PC-3 (cell line): ENCODE data around the gene UBXN10. TPM values are rescaled to one million over a fixed set of nuclear protein-coding genes. Genes with fewer than 3 reads are reported as not detected.

Source experiments
- ATAC-seq: fragments of 200-7000 bp; cut with Tn5 transposase; 2 replicates; pipeline ENCODE4 v1.9.1; 2020; ENCODE audit warnings: mild to moderate bottlenecking, moderate library complexity
- BruUV-seq: library from RNA; stranded (reverse); fragments of 400-500 nt; replicated peaks from 2 replicates; lab custom pipeline; 2021; lab: Mats Ljungman, UMichigan
- CTCF ChIA-PET: fragments of 300-600 bp; sonication (Branson Sonifier 250); formaldehyde crosslinking; loops from one replicate; lab custom pipeline; 2022; ENCODE audit warnings: antibody characterized with exemption; lab: Charles Lee
- POLR2A ChIA-PET: fragments of 300-600 bp; sonication (Branson Sonifier 250); formaldehyde crosslinking; loops from one replicate; lab custom pipeline; 2022; ENCODE audit warnings: antibody characterized with exemption; ENCODE audit not compliant: unreplicated experiment; lab: Charles Lee
- DNase-seq: peaks from one replicate; pipeline ENCODE4 v3.0.0-alpha.2; 2015
- H2AFZ ChIP-seq: fragments of 300-600 bp; sonication (generic); 2 replicates; pipeline ENCODE4 v1.6.0; 2016; ENCODE audit warnings: antibody characterized with exemption, low read length
- H3F3A ChIP-seq: fragments of 300-600 bp; sonication (generic); one replicate; pipeline ENCODE4 v1.6.0; 2017; ENCODE audit warnings: antibody characterized with exemption, low read length, control low read depth, mild to moderate bottlenecking; ENCODE audit not compliant: unreplicated experiment
- H3K27ac ChIP-seq: fragments of 300-600 bp; sonication (generic); 2 replicates; pipeline ENCODE4 v1.5.1; 2016; ENCODE audit warnings: mild to moderate bottlenecking, low read length
- H3K27me3 ChIP-seq: fragments of 300-600 bp; sonication (generic); 2 replicates; pipeline ENCODE4 v1.6.1; 2016; ENCODE audit warnings: low read length, mixed read lengths
- H3K36me3 ChIP-seq: fragments of 300-600 bp; sonication (generic); 2 replicates; pipeline ENCODE4 v1.6.1; 2016; ENCODE audit warnings: low read depth, mixed run types, low read length, mixed read lengths
- H3K4me1 ChIP-seq: fragments of 300-600 bp; sonication (generic); 2 replicates; pipeline ENCODE4 v1.5.1; 2016; ENCODE audit warnings: low read length; ENCODE audit not compliant: insufficient read depth
- H3K4me2 ChIP-seq: fragments of 300-600 bp; sonication (generic); 2 replicates; pipeline ENCODE4 v1.6.0; 2016; ENCODE audit warnings: low read length
- H3K4me3 ChIP-seq: fragments of 300-600 bp; sonication (generic); 2 replicates; pipeline ENCODE4 v1.5.1; 2016; ENCODE audit warnings: mild to moderate bottlenecking, low read length, mixed read lengths
- H3K79me2 ChIP-seq: fragments of 300-600 bp; sonication (generic); 2 replicates; pipeline ENCODE4 v1.6.1; 2017; ENCODE audit warnings: low read length, mixed read lengths
- H3K9ac ChIP-seq: fragments of 300-600 bp; sonication (generic); 2 replicates; pipeline ENCODE4 v1.6.0; 2016; ENCODE audit warnings: mild to moderate bottlenecking, low read length
- H3K9me2 ChIP-seq: fragments of 300-600 bp; sonication (generic); replicated peaks from 2 replicates; pipeline ENCODE4 v1.6.1; 2016; ENCODE audit warnings: mixed run types, low read length, mixed read lengths
- H3K9me3 ChIP-seq: fragments of 300-600 bp; sonication (generic); 2 replicates; pipeline ENCODE4 v1.6.1; 2016; ENCODE audit warnings: low read length, mixed read lengths
- H4K20me1 ChIP-seq: fragments of 300-600 bp; sonication (generic); 2 replicates; pipeline ENCODE4 v1.6.1; 2016; ENCODE audit warnings: low read length, mixed read lengths
- EZH2 ChIP-seq: fragments of 300-600 bp; sonication (generic); IDR thresholded peaks from one replicate; pipeline ENCODE4 v1.6.1; 2017; ENCODE audit warnings: antibody characterized with exemption, mild to moderate bottlenecking, low read length; ENCODE audit not compliant: unreplicated experiment
- EZH2phosphoT487 ChIP-seq: fragments of 300-600 bp; sonication (generic); IDR thresholded peaks from 2 replicates; pipeline ENCODE4 v1.6.1; 2018; ENCODE audit warnings: mild to moderate bottlenecking, antibody characterized with exemption, low read length, borderline replicate concordance
- intact Hi-C: fragments of 100-400 bp; cut with micrococcal nuclease; formaldehyde crosslinking; loops from 2 replicates; pipeline ENCODE4 v1.9.0; 2023
- total RNA-seq: library from RNA; depleted of rRNA; stranded (reverse); fragments of >200 nt; gene quantifications from 2 replicates; pipeline ENCODE4 v1.2.3, GENCODE V29; 2014
- TF ChIP-seq, protein P1 (sequence below): fragments of 300-600 bp; sonication (generic); conservative IDR thresholded peaks from 2 replicates; pipeline ENCODE4 v1.5.1; 2017; ENCODE audit warnings: antibody characterized with exemption, low read depth, mild to moderate bottlenecking, low read length

UBXN10 gene
- total RNA-seq, 1 experiment from 2014 or later: not detected

DNA sequence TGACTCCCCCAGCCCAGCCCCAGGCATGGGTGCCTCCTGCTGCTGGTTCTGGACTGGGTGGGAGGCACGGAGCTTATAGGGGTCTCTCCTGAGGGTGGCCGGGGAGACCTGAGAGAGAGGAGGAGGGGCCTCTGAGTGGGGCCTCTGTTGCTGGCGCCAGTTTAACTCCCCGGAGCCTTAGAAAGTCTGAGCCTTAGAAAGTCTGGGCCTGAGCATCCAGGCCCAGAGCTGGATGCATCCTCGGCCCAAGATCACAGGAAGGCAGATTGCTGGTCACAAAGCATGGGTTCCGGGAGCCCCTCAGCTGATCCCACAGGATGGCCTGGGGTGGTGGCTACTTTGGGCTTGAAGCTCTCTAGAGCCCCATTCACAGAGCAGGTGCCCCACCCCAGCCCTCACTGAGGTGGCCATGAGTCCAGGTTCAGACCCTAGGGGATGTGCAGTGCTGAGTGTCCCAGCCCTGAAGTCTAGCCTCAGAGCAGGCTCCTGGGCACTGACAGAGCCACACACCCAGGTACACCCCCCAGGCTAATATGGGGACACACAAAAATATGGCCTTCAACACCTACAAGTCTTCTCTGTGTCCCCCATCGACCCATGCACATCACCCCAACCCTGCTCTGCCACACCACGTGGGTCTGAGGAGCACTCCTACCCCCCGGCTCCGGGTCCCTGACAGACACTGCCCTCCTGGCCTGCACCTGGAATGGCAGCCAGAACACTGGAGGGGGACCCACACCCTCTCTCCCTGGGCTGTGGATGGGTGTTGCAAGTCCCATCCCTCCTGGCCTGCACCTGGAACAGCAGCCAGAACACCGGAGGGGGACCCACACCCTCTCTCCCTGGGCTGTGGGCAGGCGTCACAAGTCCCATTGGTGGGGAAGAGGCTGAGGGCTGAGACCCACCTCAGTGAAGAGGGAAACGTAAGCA is 37.1 kb upstream of the UBXN10 start:
- no peak overlapping the region for H3K4me2 ChIP-seq
- H3K4me3 ChIP-seq: no peak overlapping the region
- TF ChIP-seq, protein P1, sequence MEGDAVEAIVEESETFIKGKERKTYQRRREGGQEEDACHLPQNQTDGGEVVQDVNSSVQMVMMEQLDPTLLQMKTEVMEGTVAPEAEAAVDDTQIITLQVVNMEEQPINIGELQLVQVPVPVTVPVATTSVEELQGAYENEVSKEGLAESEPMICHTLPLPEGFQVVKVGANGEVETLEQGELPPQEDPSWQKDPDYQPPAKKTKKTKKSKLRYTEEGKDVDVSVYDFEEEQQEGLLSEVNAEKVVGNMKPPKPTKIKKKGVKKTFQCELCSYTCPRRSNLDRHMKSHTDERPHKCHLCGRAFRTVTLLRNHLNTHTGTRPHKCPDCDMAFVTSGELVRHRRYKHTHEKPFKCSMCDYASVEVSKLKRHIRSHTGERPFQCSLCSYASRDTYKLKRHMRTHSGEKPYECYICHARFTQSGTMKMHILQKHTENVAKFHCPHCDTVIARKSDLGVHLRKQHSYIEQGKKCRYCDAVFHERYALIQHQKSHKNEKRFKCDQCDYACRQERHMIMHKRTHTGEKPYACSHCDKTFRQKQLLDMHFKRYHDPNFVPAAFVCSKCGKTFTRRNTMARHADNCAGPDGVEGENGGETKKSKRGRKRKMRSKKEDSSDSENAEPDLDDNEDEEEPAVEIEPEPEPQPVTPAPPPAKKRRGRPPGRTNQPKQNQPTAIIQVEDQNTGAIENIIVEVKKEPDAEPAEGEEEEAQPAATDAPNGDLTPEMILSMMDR: no peak
- TF ChIP-seq EZH2phosphoT487: no peak
- no peak for TF ChIP-seq EZH2
- no peaks in the 10 kb centered on the region for H4K20me1 ChIP-seq
- intact Hi-C loops: no loop called here
- no peaks in the 10 kb centered on the region for H3K36me3 ChIP-seq
- no peak overlapping the region for H3K27ac ChIP-seq
- 0 out of 2 replicates have a peak, but pooled peaks cover 5% of the 10 kb centered on the region for H3K4me1 ChIP-seq
- no peaks in the 10 kb centered on the region for H3K9me3 ChIP-seq
- no peaks in the 10 kb centered on the region for H3K27me3 ChIP-seq
- H3K9ac ChIP-seq: no peak overlapping the region
- CTCF ChIA-PET: no interaction called here
- H2AFZ ChIP-seq: no peak overlapping the region
- H3K79me2 ChIP-seq: no peaks in the 10 kb centered on the region
- ATAC-seq (no peak), DNase-seq (no peak)
- no TSS peak for BruUV-seq
- no peaks in the 10 kb centered on the region for H3F3A ChIP-seq
- H3K9me2 ChIP-seq: no peaks in the 10 kb centered on the region
- POLR2A ChIA-PET: no interaction called here

DNA sequence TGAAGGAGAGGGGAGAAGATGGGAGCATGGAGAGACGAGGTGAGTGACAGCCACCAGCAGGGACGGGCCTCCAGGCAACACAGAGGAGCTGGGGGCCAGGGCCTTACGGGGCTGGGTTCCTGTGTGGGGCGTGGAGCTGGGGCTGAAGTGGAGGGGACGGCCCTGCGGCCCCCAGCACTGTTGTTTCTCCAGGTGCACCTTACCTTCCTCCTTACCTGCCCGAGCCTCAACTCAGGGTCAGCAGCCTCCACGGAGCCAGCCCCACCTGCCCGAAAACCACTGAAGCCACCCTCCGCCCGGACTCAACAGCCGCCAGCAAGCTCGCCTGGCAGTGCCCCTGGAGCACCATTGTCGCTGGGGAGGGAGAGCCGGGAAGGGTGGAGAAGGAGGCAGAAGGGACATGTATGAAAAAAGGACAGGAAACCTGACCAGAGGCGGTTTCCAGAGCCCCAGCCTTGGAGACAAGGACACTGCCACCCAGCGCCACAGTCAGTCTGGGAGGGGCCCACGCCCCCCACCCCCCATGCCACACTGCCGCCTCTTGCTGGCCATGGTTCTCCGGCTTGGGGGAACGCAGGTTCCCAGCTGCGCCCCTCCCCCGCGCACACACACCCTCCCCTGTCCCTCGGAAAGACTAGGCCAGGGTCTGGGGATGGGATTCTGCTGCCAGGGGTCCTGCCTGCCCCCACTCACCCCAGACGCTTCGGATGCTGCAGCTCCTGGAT is 36.1 kb upstream of the UBXN10 start:
- H2AFZ ChIP-seq: no peak overlapping the region
- H3K79me2 ChIP-seq: no peaks in the 10 kb centered on the region
- no peaks in the 10 kb centered on the region for H4K20me1 ChIP-seq
- CTCF ChIA-PET: no interaction called here
- no peak overlapping the region for H3K27ac ChIP-seq
- H3K27me3 ChIP-seq: no peaks in the 10 kb centered on the region
- intact Hi-C loops: loop anchor here (5.0 kb wide), 1 partner anchor 343 kb away; no protein-coding TSS in a partner anchor
- H3K9me3 ChIP-seq: no peaks in the 10 kb centered on the region
- H3K9me2 ChIP-seq: no peaks in the 10 kb centered on the region
- no peaks in the 10 kb centered on the region for H3F3A ChIP-seq
- no peaks in the 10 kb centered on the region for H3K36me3 ChIP-seq
- H3K4me1 ChIP-seq: 0 out of 2 replicates have a peak, but pooled peaks cover 5% of the 10 kb centered on the region
- BruUV-seq: no TSS peak
- POLR2A ChIA-PET: no interaction called here
- H3K9ac ChIP-seq: no peak overlapping the region
- ATAC-seq: no peak
- DNase-seq: no peak
- H3K4me2 ChIP-seq: no peak overlapping the region
- no peak for TF ChIP-seq EZH2phosphoT487
- TF ChIP-seq, protein P1: no peak
- TF ChIP-seq EZH2: no peak
- no peak overlapping the region for H3K4me3 ChIP-seq
